T-helper 1 cell treated with Interleukin-12 subunit alpha and Interleukin-12 subunit beta and Interleukin-4 antibody, amounts not matched to agents 30 μg/mL and 1 μg/mL, for 36 hours (primary cell): Measurements from ENCODE around the gene PRDX2.
A peak's percentile ranks its signal among the peaks of the same experiment; 100 is the strongest.
"Not testable (repeated sequence)": the region's sequence is repeated elsewhere in the genome, so short reads cannot be mapped to it uniquely, and the experiment has no call there.

Source experiments
- H3K27ac Mint-ChIP-seq: one replicate; pipeline ENCODE4 v1.8.0; 2021; ENCODE audit warnings: mild to moderate bottlenecking, mixed read lengths
- H3K27me3 Mint-ChIP-seq: one replicate; pipeline ENCODE4 v1.8.0; 2021; ENCODE audit warnings: low read depth, mixed read lengths
- H3K36me3 Mint-ChIP-seq: one replicate; pipeline ENCODE4 v1.8.0; 2021; ENCODE audit warnings: low read depth, mixed read lengths
- H3K4me1 Mint-ChIP-seq: one replicate; pipeline ENCODE4 v1.8.0; 2021; ENCODE audit warnings: low read depth, mixed read lengths
- H3K4me3 Mint-ChIP-seq: one replicate; pipeline ENCODE4 v1.8.0; 2021; ENCODE audit warnings: mild to moderate bottlenecking, moderate library complexity, mixed read lengths
- H3K9me3 Mint-ChIP-seq: one replicate; pipeline ENCODE4 v1.8.0; 2021; ENCODE audit warnings: mixed read lengths

Gene PRDX2

GRCh38 chr19:12834976-12835757 lies 33.6 kb upstream of the PRDX2 start:
- no peaks in the 10 kb centered on the region for H3K9me3 Mint-ChIP-seq
- peaks cover 78% of the 10 kb centered on the region for H3K27me3 Mint-ChIP-seq
- H3K36me3 Mint-ChIP-seq = no peaks in the 10 kb centered on the region
- no peak overlapping the region for H3K4me3 Mint-ChIP-seq
- peak overlapping the region; percentile 23 for H3K27ac Mint-ChIP-seq
- peaks cover 21% of the 10 kb centered on the region for H3K4me1 Mint-ChIP-seq

DNA sequence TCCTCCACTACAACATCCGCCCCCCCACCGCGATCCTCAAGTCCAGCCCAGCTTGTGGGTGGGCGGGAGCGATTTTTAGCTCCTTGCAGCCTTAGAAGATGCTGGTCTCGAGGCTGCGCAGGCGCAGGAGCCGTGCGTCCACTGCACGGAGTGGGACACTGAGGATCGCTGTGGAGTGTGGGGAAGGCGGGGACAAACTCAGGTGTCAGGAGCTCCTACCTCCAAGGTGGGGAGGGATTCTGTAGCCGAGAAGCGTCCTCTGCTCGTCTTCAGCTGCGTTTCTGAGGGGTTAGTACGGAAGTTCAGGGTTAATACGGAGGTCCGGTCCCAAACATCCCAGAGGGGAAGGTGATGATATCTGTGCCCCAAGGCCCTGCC lies 33.0 kb upstream of the PRDX2 start, which contains the start of gene RTBDN:
TSS of gene RTBDN (minus strand) at position 14 of the 378 bp plus-strand sequence. CDS start 4,600 bp downstream, outside the sequence.
- H3K27ac Mint-ChIP-seq = peak within 1 kb of the TSS; percentile 23
- H3K27me3 Mint-ChIP-seq = peaks cover 79% of the 10 kb centered on the region
- H3K4me3 Mint-ChIP-seq = peak within 1 kb of the TSS; percentile 61
- H3K4me1 Mint-ChIP-seq = peaks cover 20% of the 10 kb centered on the region
- no peaks in the 10 kb centered on the region for H3K36me3 Mint-ChIP-seq
- H3K9me3 Mint-ChIP-seq = no peaks in the 10 kb centered on the region

DNA sequence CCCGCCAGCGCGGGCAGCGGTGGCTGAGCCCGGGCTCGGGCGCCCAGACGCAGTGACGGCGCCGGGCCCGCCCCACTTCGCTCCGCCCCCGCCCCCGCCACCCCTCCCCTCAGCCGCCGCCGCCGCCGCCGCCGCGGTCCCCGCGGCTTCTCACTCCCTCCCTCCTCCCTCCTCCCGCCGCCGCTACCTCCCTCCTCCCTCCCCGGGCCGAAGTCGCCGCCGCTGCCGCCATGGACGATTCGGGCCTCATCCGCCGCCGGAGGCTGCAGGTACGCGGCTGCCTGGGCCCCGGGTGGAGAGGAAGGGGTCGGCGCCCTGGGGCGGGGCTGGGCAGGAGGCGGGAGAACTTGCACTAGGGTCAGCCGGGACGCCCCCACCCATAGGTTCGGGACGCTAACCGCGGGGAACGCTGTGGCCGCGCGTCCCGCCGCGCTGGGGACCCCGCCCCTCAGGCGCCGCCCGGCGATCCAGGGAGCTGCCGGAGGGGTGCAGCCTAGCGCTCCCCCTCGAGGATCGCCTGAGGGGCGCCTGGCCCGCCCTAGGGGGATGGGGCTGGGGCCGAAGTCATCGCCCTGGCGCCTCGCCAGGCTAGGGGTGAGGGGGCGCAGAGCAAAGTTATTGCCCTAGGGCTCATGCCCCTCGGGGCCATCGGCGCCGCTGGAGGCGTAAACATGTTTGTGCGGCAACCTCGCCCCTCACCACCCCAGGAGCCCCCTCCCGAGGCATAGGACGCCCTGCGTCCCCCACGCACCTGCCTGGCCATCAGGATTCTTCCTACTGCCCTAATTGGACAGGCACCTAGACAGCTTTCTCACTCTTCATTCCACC lies 32.4 kb upstream of the PRDX2 start:
- Mint-ChIP-seq H3K4me3 (peak overlapping the region; percentile 61), H3K27ac (peak overlapping the region; percentile 23), H3K36me3 (no peaks in the 10 kb centered on the region), H3K27me3 (peaks cover 75% of the 10 kb centered on the region), H3K9me3 (no peaks in the 10 kb centered on the region), H3K4me1 (peaks cover 14% of the 10 kb centered on the region)

- no peak overlapping the region for H3K27ac Mint-ChIP-seq
- peaks cover 14% of the 10 kb centered on the region for H3K4me1 Mint-ChIP-seq
Observed at GRCh38 chr19:12833418-12833737, 31.8 kb upstream of the PRDX2 start.

DNA sequence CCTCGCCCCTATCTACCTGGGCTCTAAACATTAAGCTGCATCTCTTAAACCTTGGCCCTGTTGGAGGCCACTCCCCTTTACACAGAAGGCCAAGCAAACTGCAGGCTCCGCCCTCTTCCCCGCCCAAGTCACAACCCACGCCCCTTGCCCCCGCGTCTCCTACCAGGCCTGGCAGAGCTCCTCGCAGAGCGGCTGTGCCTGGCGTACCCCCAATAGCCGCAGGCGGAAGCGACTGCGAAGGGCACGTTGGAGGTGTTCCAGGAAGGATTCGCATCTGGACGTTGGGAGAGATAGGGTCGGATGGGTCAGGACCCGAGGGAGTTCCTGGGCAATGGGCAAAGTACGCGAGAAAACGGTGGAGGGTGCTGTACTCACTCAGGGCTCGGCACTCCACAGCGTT lies 26.9 kb upstream of the PRDX2 start:
- H3K9me3 Mint-ChIP-seq = no peaks in the 10 kb centered on the region
- no peaks in the 10 kb centered on the region for H3K36me3 Mint-ChIP-seq
- peaks cover 15% of the 10 kb centered on the region for H3K4me1 Mint-ChIP-seq
- H3K27ac Mint-ChIP-seq = no peak overlapping the region
- H3K27me3 Mint-ChIP-seq = peaks cover 51% of the 10 kb centered on the region
- H3K4me3 Mint-ChIP-seq = no peak overlapping the region

More at GRCh38 chr19:12833418-12833737, 31.8 kb upstream of the PRDX2 start:
- Mint-ChIP-seq H3K36me3 (no peaks in the 10 kb centered on the region), H3K4me3 (peak overlapping the region; percentile 18), H3K9me3 (no peaks in the 10 kb centered on the region), H3K27me3 (peaks cover 74% of the 10 kb centered on the region)

DNA sequence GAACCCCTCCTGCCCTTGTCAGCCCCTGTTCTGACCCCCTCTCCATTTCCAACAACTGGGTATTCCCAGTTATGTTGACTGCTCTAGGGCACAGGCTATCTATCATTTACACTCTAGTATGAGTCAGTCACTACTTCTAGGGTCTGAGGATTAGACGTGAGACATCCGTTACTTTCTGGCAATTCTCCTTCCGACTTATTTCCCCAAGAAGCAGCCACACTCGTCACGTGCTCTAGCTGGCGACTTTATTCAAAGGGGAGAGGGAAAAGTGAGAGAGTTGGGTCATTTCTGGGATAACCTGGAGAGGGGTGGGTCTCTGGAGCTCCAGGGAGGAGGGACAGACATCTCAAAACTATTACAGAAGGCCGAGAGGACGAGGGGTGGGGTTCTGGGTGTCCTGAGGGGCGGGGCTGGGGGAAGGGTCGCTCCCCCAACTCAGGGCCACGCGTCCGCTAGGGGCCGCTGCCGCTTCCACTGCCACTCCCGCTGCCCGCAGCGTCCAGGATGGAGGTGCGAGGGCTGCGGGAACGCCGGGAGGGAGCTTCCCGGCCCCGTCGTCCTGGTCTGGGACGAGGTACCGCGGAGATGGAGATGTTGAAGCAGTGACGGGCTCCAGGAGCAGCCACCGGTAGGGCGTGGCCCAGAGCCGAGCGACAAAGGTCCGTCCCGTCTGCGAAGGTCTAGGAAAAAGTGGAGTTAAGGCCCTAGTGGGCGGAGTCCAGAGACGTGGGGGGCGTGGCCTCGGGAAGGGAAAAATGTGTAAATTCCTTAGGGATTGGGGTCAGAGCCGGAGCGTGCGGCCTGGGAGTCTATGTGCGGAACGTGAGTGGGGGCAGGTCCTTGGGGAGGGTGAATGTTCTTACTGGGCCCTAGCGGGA lies 23.9 kb upstream of the PRDX2 start:
- H3K9me3 Mint-ChIP-seq = no peaks in the 10 kb centered on the region
- H3K36me3 Mint-ChIP-seq = no peaks in the 10 kb centered on the region
- no peak overlapping the region for H3K27ac Mint-ChIP-seq
- peak overlapping the region; percentile 41 for H3K4me3 Mint-ChIP-seq
- H3K27me3 Mint-ChIP-seq = peaks cover 27% of the 10 kb centered on the region
- peaks cover 7% of the 10 kb centered on the region for H3K4me1 Mint-ChIP-seq

GRCh38 chr19:12821761-12822160 lies 20.2 kb upstream of the PRDX2 start:
- no peaks in the 10 kb centered on the region for H3K36me3 Mint-ChIP-seq
- H3K27ac Mint-ChIP-seq = no peak overlapping the region
- no peak overlapping the region for H3K4me3 Mint-ChIP-seq
- H3K27me3 Mint-ChIP-seq = peaks cover 14% of the 10 kb centered on the region
- no peaks in the 10 kb centered on the region for H3K9me3 Mint-ChIP-seq
- H3K4me1 Mint-ChIP-seq = peaks cover 7% of the 10 kb centered on the region

DNA sequence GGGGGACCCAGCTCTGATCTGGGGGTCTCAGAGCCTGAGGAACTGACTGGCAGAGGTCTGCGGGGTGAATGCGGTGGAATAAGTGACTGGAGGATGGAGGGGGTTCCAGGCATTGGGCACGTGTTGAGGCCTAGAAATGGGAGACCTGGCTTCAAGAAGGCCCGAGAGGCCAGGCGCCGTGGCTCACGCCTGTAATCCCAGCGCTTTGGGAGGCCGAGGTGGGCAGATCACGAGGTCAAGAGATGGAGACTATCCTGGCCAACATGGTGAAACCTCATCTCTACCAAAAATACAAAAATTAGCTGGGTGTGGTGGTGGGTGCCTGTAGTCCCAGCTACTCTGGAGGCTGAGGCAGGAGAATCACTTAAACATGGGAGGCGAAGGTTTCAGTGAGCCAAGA lies 16.2 kb upstream of the PRDX2 start:
- H3K9me3 Mint-ChIP-seq, H3K27ac Mint-ChIP-seq, H3K4me1 Mint-ChIP-seq, H3K36me3 Mint-ChIP-seq, H3K4me3 Mint-ChIP-seq, H3K27me3 Mint-ChIP-seq: not testable (repeated sequence)

- H3K4me1 Mint-ChIP-seq, H3K4me3 Mint-ChIP-seq, H3K36me3 Mint-ChIP-seq, H3K27me3 Mint-ChIP-seq, H3K27ac Mint-ChIP-seq, H3K9me3 Mint-ChIP-seq: not testable (repeated sequence)
Observed at GRCh38 chr19:12817188-12817587, 15.6 kb upstream of the PRDX2 start.

DNA sequence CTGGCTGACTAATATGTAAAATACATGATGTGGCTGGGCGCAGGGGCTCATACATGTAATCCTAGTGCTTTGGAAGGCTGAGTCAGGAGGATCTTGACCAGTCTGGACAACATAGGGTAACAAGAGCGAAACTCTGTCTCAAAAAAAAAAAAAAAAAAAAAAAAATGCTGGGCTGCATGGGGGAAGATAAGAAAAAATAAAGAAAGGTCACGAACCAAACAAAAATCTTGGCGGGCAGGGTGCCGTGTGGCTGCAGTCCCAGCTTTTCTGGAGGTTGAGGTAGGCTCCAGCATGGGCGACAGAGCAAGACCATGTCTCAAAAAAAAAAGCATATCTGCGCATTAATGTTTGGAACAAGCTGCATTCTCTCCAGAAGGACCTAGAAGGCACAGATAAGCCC lies 13.5 kb upstream of the PRDX2 start:
- Mint-ChIP-seq H3K4me1 (no peaks in the 10 kb centered on the region), H3K36me3 (peaks cover 5% of the 10 kb centered on the region), H3K27ac (no peak overlapping the region), H3K9me3 (no peaks in the 10 kb centered on the region), H3K4me3 (no peak overlapping the region), H3K27me3 (no peaks in the 10 kb centered on the region)

GRCh38 chr19:12806242-12807081 lies 4.9 kb upstream of the PRDX2 start, which contains the start of gene RNASEH2A:
RNASEH2A (plus strand) TSS chr19:12806584; CDS start chr19:12806674, 90 bp downstream.
- Mint-ChIP-seq H3K27me3 (no peaks in the 10 kb centered on the region), H3K36me3 (peaks cover 18% of the 10 kb centered on the region), H3K27ac (peak within 1 kb of the TSS; percentile 83), H3K4me1 (peaks cover 15% of the 10 kb centered on the region), H3K9me3 (no peaks in the 10 kb centered on the region), H3K4me3 (peak within 1 kb of the TSS; percentile 93)

GRCh38 chr19:12804051-12804450 lies 2.5 kb upstream of the PRDX2 start:
- H3K27me3 Mint-ChIP-seq = no peaks in the 10 kb centered on the region
- H3K36me3 Mint-ChIP-seq = peaks cover 16% of the 10 kb centered on the region
- no peak overlapping the region for H3K27ac Mint-ChIP-seq
- peaks cover 26% of the 10 kb centered on the region for H3K4me1 Mint-ChIP-seq
- H3K9me3 Mint-ChIP-seq = no peaks in the 10 kb centered on the region
- no peak overlapping the region for H3K4me3 Mint-ChIP-seq

- Mint-ChIP-seq H3K4me1 (peaks cover 23% of the 10 kb centered on the region), H3K36me3 (peaks cover 13% of the 10 kb centered on the region), H3K27ac (peak overlapping the region; percentile 73), H3K4me3 (peak overlapping the region; percentile 86), H3K9me3 (no peaks in the 10 kb centered on the region), H3K27me3 (no peaks in the 10 kb centered on the region)
Observed at GRCh38 chr19:12802267-12803106, 887 bp upstream of the PRDX2 start.
